GM19397 (cell line): ENCODE measurements around the gene SAMHD1.
"Not testable (repeated sequence)": the region's sequence is repeated elsewhere in the genome, so short reads cannot be mapped to it uniquely, and the experiment has no call there.

Experiments used
- ATAC-seq: cut with Tn5 transposase; IDR thresholded peaks from one replicate; pipeline ENCODE4 v1.9.1; 2021; ENCODE audit warnings: mild to moderate bottlenecking, moderate library complexity; ENCODE audit not compliant: unreplicated experiment

The SAMHD1 gene

GRCh38 chr20:36856691-36857635 is 94.5 kb downstream of the SAMHD1 start:
- no peak for ATAC-seq

DNA sequence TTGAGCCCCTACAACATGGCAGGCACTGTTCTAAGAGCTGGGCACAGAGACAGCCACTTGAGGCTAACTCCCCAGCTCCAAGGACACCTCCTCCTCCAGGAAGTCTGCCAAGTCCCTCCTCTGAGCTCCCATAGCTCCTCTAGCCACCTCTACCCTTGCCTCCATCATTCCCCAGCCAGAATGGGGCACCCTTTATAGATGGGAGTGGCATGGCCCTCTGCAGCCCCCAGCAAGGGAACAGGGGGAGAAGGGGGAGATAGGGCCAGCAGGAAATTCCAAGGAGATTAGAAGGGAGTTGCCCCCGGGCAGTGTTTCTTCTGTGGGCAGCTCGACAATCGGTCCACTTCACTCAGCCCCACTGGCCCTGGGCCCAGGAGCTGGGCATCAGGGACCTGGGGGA is 95.3 kb downstream of the SAMHD1 start:
- no peak for ATAC-seq

DNA sequence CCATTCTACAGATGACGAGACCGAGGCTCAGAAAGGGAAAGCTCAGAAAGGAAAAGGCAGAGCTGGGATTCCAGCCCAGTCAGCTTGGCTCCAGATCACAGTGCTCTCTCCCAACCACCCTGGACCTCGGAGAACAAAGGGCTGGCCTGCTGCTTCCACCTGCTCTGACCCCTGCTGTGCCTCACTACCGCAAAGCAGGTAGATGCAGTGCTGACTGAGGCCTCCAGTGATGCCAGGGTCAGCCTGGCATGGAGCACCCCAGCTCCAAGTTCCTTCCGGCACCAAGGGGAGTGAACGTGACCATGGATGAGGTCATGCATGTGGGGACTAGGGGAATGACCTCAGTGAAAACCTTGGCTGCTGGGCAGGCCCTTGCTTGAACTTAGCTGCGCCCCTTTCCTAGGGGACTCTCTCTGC is 96.3 kb downstream of the SAMHD1 start:
- no peak for ATAC-seq

DNA sequence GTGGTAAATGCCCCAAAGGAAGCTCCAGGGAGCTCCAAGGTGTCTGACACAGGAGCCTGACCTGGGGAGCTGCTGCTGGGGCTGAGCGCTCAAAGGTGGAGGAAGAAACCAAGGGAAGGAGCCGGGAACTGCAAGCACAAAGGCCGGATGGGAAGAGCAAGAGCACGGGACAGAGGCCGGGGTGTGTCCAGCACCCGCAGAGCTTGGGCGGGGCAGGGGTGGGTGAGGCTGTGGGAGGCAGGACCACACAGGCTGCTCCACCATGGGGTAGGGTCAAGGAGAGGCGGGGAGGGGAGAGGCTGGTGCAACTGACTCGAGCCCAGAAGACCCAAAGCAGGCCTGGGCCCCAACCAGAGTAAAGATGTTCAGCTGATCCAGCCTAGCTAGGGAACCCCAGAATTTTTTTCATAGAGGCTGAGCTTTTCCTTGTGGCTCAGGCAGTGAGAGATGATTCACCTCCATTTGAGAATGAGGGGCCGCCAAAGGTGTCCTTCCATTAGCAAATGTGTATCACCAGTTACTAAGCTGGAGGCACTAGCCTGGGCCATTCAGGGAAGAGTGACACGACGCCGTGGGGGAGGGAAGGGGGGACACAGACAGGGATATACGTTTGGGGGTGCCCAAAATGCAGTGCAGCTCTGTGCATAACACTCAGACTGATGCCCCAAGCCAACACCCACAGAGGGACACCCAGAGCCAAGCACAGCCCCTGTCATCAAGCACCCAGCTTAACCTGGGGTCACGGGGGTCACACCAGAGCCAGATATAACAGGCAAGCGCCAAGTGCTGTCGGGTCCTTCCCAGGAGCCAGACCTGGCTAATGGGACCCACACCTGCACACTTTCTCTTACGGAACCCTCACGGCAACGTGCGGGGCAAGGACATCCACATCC is 96.9 kb downstream of the SAMHD1 start:
- no peak for ATAC-seq

- no peak for ATAC-seq
Observed at GRCh38 chr20:36852187-36852586, 99.3 kb downstream of the SAMHD1 start.

GRCh38 chr20:36851490-36851889 is 100.0 kb downstream of the SAMHD1 start:
- no peak for ATAC-seq

- ATAC-seq: no peak
Observed at GRCh38 chr20:36850759-36851158, 100.7 kb downstream of the SAMHD1 start.

DNA sequence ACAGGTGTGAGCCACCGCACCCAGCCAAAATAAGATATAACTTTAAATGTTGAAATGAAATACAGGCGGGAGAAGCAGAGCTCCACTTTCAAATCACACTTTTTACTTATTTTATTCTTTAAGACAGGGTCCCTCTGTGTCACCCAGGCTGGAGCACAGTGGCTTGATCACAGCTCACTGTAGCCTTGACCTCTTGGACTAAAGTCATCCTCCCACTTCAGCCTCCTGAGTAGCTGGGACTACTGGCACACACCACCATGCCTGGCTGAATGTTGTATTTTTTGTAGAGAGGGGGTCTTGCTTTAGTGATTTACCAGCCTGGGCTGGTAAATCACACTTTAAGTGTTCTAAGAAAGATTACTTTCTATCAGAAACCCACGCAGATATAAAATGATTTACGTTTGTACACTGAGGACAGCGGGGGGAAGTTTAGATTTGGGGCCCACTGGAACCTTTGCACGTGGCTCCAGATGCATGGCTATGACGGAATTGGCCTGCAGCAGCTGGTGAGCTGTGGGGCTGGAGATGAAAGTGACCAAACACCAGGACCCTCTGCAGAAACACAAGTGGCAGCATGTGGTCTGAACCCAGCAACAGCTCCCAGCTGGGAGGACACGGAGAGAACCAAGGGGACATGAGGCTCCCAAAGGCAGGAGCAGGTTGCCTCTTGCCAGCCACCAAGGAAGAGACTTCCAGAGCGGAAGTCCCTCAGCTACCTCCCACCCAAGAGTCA is 102.0 kb downstream of the SAMHD1 start:
- ATAC-seq: no peak

DNA sequence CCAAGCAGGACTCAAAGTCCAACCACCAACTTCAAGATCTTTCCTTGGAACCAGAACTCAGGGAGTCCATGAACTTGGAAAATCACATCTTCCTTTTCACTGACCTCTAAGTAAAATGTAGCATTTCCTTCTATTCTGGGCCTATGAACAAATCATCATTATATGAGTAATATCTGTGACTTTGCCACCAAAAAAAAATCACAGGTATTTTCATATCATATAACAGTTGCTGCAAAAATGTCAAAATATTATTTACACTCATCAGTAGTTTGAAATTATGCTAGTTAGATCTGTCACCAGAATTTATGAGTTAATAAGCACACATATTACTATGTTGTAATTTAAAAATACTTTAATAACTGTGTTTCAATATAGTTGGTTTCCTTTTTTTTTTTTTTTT is 102.8 kb downstream of the SAMHD1 start:
- no peak for ATAC-seq

DNA sequence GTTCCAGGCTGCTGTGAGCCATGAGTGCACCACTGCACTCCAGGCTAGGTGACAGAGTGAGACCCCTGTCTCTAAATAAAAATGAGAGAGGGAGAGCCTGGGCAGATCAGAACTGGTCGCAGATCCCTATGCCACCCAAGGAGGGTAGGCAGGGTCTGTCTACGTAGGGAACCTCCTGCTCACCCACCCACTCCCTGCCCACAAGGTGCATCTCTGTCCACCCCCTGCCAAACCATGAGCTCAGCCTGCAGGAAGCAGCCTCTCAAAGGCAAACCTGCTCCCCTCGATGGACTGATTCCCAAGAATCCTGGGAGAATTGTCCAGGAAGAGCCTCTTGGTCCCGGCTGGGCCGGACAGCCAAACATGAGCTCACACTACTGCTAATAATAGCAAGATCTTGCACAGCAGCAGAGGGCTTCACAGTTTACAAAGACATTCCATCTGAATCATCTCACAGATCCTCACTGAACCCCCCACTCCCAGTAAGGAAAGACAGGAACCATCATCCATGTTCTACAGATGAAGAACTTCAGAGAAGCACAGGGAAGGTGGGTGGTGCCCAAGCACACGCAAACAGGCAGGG is 103.3 kb downstream of the SAMHD1 start:
- ATAC-seq: no peak

DNA sequence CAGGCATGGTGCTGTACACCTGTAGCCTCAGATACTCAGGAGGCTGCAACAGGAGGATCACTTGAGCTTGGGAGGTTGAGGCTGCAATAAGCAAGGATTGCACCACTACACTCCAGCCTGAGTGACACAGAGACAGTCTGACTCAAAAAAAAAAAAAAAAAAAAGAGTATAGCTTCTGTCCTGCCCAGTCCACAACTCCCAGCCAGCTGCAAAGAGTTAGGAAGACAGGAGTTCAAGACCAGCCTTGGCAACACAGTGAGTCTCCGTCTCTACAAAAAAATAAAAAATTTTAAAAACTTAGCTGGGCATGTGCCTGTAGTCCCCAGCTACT is 103.8 kb downstream of the SAMHD1 start:
- no peak for ATAC-seq

DNA sequence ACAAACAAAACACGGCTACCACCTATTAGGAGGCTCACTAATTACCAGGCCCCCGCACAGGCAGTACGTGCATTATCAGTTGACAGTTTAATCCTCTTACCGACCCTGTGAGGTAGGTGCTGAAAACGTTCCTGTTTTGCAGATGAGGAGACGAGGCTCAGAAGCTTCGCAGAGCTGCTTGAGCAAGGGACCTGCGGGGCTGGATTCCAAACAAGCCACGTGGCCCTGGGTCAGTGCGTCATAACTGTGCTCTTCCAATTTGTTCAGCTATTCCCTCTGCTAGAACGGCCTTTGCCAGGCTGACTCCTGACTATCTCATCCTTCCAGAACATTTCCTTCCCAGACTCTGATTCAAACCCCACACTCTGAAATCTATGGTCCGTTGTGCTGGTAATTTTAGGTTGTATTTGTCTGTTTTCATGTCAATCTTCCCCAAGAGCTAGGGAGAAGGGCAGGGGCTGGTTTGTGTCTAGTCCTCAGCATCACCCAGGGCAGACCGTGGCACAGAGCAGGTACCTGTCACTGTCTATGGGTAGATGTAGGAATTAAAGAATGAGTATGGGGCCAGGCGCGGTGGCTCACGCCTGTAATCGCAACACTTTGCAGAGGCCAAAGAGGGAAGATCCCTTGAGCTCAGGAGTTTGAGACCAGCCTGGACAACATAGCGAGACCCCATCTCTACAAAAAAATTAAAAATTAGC is 104.3 kb downstream of the SAMHD1 start:
- ATAC-seq: no peak

DNA sequence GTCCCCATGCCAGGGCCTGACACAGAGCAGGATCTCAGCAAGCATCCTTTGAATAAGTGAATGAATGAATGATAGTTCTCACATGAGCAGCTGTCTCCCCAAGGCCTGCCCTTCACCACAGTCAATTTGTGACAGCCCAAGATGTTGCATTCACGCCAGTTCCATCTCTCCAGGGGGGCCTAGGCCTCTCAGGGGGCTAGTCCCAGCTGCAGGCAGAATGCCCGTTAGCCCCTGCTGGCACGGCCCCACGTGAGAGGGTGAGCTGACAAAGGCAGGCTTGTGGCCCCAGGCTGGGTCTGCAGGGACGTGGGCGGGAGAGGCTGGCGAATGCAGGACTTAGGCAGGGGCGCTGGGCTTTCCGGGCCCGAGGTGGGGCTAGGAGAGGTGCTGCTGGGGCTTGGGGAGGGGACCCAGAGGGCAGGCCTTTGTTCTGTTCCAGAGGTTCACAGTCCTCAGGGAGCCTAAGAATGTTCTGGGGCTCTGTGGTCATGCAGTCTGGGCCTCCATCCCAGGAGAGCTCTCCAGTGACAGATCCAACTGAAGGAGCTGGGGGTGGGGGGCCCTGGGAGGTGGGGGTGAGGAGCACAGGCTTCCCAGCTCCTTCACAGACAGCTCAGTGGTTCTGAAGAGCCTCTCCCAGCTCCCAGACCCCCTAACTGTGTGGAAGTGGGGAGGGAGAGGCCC is 106.1 kb downstream of the SAMHD1 start:
- ATAC-seq: no peak

GRCh38 chr20:36841030-36841429 is 110.5 kb downstream of the SAMHD1 start:
- ATAC-seq: not testable (repeated sequence)
